ENCODE results near the gene ACTR8.

DNA sequence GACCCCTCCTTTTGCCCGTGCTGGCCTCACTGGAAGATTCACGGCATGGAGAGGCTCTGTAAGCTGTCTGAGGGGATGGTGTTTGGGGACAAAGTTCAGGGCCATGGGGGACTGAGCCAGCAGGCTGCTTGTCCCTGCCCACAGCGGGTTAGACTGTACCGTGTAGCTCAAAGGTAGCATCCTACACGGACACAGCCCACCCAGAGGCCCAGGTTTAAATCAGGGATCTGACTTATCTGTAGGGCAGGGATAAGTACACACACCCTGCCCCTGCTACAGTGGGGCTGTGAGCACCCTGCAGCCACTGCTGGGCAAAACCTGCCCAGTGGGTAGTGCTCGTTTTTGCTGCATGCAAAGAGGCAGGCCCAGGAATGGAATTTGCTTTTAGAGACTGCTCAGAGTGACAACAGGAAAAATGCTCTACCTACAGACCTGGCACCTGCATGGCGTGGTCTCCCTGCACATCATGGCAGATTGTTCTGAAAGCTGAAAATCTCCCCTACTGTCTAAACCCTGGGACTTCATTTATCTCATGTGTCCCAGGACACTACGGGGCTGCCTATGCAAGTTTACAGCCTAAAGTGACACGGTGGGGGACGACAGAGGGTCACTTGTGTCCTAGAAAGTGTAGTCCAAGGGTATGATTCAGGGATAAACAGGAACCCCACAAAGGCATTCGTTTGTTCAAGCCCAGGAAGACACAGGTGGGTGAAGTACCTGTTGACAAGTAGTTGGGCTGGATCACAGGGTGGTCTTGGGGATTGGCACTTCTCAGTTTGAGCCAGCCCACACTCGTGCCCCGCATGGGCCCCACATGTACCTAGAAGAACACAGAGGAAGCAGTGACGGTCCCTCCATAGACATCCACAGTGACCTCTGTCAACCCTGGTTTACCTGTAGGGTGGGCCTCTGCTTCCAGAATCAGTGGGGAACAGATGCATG, 63.5 kb downstream of the ACTR8 start:
- no peak for TF ChIP-seq CTCF (IDR thresholded peaks at IDR 0.05; ENCODE audit: low read length)
- no peak for TF ChIP-seq EZH2 (optimal IDR thresholded peaks at IDR 0.05; ENCODE audit: low read depth, low read length)

Measured in MM.1S (cell line).